D721Med (cell line): ENCODE measurements around the gene MSANTD3.
"Not testable (repeated sequence)": the region's sequence is repeated elsewhere in the genome, so short reads cannot be mapped to it uniquely, and the experiment has no call there.

ENCODE experiments used
- DNase-seq: peaks from one replicate; pipeline ENCODE4 v3.0.0; 2011; ENCODE audit warnings: low spot score; ENCODE audit not compliant: insufficient read length
- FAIRE-seq: peaks from 2 replicates; lab custom pipeline; 2011; peaks lifted over from hg19 to GRCh38; lab: Jason Lieb, UNC
- TF ChIP-seq, protein P1 (sequence below): IDR thresholded peaks from 2 replicates; pipeline ENCODE4 v1.5.1; 2012; ENCODE audit warnings: mild to moderate bottlenecking, control low read depth; ENCODE audit not compliant: insufficient read depth; ENCODE audit errors: missing control alignments

MSANTD3 gene

GRCh38 chr9:100417815-100418214 is 9.1 kb upstream of the MSANTD3 start:
- TF ChIP-seq, protein P1, sequence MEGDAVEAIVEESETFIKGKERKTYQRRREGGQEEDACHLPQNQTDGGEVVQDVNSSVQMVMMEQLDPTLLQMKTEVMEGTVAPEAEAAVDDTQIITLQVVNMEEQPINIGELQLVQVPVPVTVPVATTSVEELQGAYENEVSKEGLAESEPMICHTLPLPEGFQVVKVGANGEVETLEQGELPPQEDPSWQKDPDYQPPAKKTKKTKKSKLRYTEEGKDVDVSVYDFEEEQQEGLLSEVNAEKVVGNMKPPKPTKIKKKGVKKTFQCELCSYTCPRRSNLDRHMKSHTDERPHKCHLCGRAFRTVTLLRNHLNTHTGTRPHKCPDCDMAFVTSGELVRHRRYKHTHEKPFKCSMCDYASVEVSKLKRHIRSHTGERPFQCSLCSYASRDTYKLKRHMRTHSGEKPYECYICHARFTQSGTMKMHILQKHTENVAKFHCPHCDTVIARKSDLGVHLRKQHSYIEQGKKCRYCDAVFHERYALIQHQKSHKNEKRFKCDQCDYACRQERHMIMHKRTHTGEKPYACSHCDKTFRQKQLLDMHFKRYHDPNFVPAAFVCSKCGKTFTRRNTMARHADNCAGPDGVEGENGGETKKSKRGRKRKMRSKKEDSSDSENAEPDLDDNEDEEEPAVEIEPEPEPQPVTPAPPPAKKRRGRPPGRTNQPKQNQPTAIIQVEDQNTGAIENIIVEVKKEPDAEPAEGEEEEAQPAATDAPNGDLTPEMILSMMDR: no peak
- no peak for DNase-seq
- no peak for FAIRE-seq

- FAIRE-seq (no peak), DNase-seq (no peak)
- TF ChIP-seq, protein P1: no peak
Observed at GRCh38 chr9:100419166-100419565, 7.8 kb upstream of the MSANTD3 start.

DNA sequence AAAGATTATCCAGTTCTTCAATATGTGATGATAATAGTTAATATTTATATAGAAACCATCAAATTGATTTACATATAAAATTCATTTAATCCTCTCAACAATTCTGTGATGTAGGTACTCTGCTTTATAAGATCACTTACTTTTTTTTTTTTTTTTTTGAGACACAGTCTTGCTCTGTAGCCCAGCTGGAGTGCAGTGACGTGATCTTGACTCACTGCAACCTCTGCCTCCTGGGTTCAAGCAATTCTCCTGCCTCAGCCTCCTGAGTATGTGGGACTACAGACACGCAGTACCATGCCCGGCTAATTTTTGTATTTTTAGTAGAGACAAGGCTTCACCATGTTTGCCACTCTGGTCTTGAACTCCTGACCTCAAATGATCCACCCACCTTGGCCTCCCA is 5.8 kb upstream of the MSANTD3 start:
- not testable (repeated sequence) for DNase-seq, FAIRE-seq

GRCh38 chr9:100425758-100426157 is 1.2 kb upstream of the MSANTD3 start:
- TF ChIP-seq, protein P1: no peak

DNA sequence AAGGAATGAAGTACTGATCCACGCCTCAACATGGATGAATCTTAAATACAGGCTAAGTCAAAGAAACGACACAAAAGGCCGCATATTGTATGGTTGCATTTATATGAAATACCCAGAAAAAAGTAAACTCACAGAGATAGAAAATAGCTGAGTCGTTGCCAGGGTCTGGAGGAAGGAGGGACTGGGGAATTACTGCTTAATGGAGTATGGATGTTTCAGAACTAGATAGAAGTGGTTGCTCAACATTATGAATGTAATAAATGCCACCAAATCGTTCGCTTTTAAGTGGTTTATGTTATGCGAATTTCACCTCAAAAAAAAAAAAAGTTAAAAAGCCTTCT is 784 bp upstream of the MSANTD3 start:
- TF ChIP-seq, protein P1: no peak
- FAIRE-seq: no peak

More at GRCh38 chr9:100425758-100426157, 1.2 kb upstream of the MSANTD3 start:
- DNase-seq: no peak
- FAIRE-seq: no peak

GRCh38 chr9:100427366-100428263 is 672 bp downstream of the MSANTD3 start:
- DNase-seq: peak; percentile 39
- no peak for FAIRE-seq
- TF ChIP-seq, protein P1: no peak

More for the DNA sequence above, 784 bp upstream of the MSANTD3 start:
- no peak for DNase-seq

GRCh38 chr9:100428871-100429654 is 2.1 kb downstream of the MSANTD3 start:
- TF ChIP-seq, protein P1: no peak
- no peak for DNase-seq
- FAIRE-seq: no peak
